CD4-positive, alpha-beta T cell (primary cell): ENCODE data around the gene OR6K6. TPM values are rescaled to one million over a fixed set of nuclear protein-coding genes. Genes with fewer than 3 reads are reported as not detected.

Experiments used
- ATAC-seq: fragments of 200-7000 bp; cut with Tn5 transposase; one replicate; pipeline ENCODE4 v1.10.0; 2022; ENCODE audit warnings: mild to moderate bottlenecking; ENCODE audit not compliant: poor library complexity
- CTCF ChIA-PET: fragments of 350-600 bp; sonication (Branson Sonifier 250); formaldehyde crosslinking; loops from one replicate; lab custom pipeline; 2021; ENCODE audit warnings: antibody characterized with exemption, inconsistent platforms; lab: Charles Lee
- POLR2A ChIA-PET: fragments of 350-600 bp; sonication (Branson Sonifier 250); formaldehyde crosslinking; loops from one replicate; lab custom pipeline; 2021; ENCODE audit warnings: antibody characterized with exemption, inconsistent platforms; lab: Charles Lee
- DNase-seq, 14 experiments: peaks; one replicate each; pipeline ENCODE4 v3.0.0-alpha.2; 2013 to 2020; ENCODE audit warnings: mixed read lengths in 2 of 14
- H3K27ac ChIP-seq, 2 donors: one replicate each; pipeline versions ENCODE4 v1.5.1 to v1.7.0; 2013; ENCODE audit warnings: low read length in 2 of 2, low read depth in 1 of 2, mild to moderate bottlenecking in 1 of 2
- H3K27me3 ChIP-seq, 2 experiments: 1 replicate in 1 of 2; 2 replicates in 1 of 2; pipeline versions ENCODE4 v1.6.1 to v1.7.0; 2013; ENCODE audit warnings: low read length in 2 of 2, control low read depth in 1 of 2, mild to moderate bottlenecking in 1 of 2, moderate library complexity in 1 of 2; ENCODE audit not compliant: insufficient read depth in 2 of 2, control insufficient read depth in 1 of 2
- H3K36me3 ChIP-seq: one replicate; pipeline ENCODE4 v1.6.1; 2013; ENCODE audit warnings: low read length, control low read depth; ENCODE audit not compliant: insufficient read depth
- H3K4me1 ChIP-seq: one replicate; pipeline ENCODE4 v1.6.1; 2013; ENCODE audit warnings: low read length, control low read depth; ENCODE audit not compliant: insufficient read depth
- H3K4me3 ChIP-seq: one replicate; pipeline ENCODE4 v1.5.1; 2013; ENCODE audit warnings: mild to moderate bottlenecking, low read length, moderate library complexity
- H3K9me3 ChIP-seq, 2 experiments: 1 replicate in 1 of 2; 2 replicates in 1 of 2; pipeline versions ENCODE4 v1.6.1 to v1.7.0; 2013; ENCODE audit warnings: low read length in 2 of 2, mild to moderate bottlenecking in 2 of 2, control low read depth in 1 of 2, moderate library complexity in 1 of 2; ENCODE audit not compliant: control insufficient read depth in 1 of 2, insufficient read depth in 1 of 2
- H3K27ac Mint-ChIP-seq: one replicate; pipeline ENCODE4 v1.8.0; 2020; ENCODE audit warnings: mixed read lengths
- H3K27me3 Mint-ChIP-seq: one replicate; pipeline ENCODE4 v1.8.0; 2021; ENCODE audit warnings: mixed read lengths
- H3K36me3 Mint-ChIP-seq: one replicate; pipeline ENCODE4 v1.8.0; 2021; ENCODE audit warnings: low read depth, mixed read lengths
- H3K4me1 Mint-ChIP-seq: one replicate; pipeline ENCODE4 v1.8.0; 2021; ENCODE audit warnings: low read depth, mixed read lengths
- H3K4me3 Mint-ChIP-seq: one replicate; pipeline ENCODE4 v1.8.0; 2020; ENCODE audit warnings: mild to moderate bottlenecking, mixed read lengths
- H3K9me3 Mint-ChIP-seq: one replicate; pipeline ENCODE4 v1.8.0; 2020; ENCODE audit warnings: mixed read lengths
- intact Hi-C, 2 experiments: fragments of 100-400 bp; cut with DNase I in 1 of 2; cut with micrococcal nuclease in 1 of 2; formaldehyde crosslinking; loops; one replicate each; pipeline versions ENCODE4 v1.15.1 to v1.9.0; 2023 to 2025; cut with DNase I, micrococcal nuclease
- total RNA-seq, 174 experiments: library from RNA in 2 of 174; stranded (reverse) in 2 of 174; gene quantifications; one replicate each; pipeline ENCODE4 v1.2.3 and lab custom pipeline; 2021 to 2026
- TF ChIP-seq, protein P1 (sequence below): fragments of 200-600 bp; IDR thresholded peaks from one replicate; pipeline ENCODE4 v1.8.0; 2022; ENCODE audit warnings: antibody characterized with exemption, mild to moderate bottlenecking

The OR6K6 gene
- total RNA-seq, 2 experiments from 2014 or later: not detected

DNA sequence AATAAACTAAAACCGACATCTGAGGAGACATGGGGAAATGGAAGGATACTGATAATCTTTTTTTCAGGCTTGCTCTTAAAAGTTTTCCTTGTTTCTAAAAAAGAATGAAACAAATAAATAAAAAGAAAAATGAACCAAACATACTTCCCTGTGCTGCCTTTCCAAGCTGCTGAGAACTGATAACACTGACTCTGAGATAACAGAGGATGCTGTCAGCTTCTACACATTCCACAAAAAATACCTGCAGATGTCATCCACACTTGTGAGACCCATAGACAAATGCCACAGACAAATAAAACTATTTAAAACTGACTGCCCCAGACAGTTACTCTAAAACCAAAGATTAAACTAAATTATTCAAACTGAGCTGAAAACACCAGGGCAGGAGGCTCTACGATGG lies 22.0 kb upstream of the OR6K6 start:
- DNase-seq (no peak), ATAC-seq (no peak)
- H3K27me3 ChIP-seq: peaks cover 0 to 2% of the 10 kb centered on the region in 2 experiments
- Mint-ChIP-seq H3K4me1 (no peaks in the 10 kb centered on the region), H3K4me3 (no peak overlapping the region), H3K36me3 (no peaks in the 10 kb centered on the region), H3K27ac (no peak overlapping the region), H3K9me3 (no peaks in the 10 kb centered on the region), H3K27me3 (peaks cover 5% of the 10 kb centered on the region)
- H3K27ac ChIP-seq: no peak overlapping the region
- ChIA-PET POLR2A (no interaction called here), CTCF (no interaction called here)
- H3K4me1 ChIP-seq: no peaks in the 10 kb centered on the region
- intact Hi-C loops: no loop called here
- no peaks in the 10 kb centered on the region for H3K36me3 ChIP-seq
- no peaks in the 10 kb centered on the region for H3K9me3 ChIP-seq
- no peak overlapping the region for H3K4me3 ChIP-seq
- TF ChIP-seq, protein P1, sequence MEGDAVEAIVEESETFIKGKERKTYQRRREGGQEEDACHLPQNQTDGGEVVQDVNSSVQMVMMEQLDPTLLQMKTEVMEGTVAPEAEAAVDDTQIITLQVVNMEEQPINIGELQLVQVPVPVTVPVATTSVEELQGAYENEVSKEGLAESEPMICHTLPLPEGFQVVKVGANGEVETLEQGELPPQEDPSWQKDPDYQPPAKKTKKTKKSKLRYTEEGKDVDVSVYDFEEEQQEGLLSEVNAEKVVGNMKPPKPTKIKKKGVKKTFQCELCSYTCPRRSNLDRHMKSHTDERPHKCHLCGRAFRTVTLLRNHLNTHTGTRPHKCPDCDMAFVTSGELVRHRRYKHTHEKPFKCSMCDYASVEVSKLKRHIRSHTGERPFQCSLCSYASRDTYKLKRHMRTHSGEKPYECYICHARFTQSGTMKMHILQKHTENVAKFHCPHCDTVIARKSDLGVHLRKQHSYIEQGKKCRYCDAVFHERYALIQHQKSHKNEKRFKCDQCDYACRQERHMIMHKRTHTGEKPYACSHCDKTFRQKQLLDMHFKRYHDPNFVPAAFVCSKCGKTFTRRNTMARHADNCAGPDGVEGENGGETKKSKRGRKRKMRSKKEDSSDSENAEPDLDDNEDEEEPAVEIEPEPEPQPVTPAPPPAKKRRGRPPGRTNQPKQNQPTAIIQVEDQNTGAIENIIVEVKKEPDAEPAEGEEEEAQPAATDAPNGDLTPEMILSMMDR: no peak

DNA sequence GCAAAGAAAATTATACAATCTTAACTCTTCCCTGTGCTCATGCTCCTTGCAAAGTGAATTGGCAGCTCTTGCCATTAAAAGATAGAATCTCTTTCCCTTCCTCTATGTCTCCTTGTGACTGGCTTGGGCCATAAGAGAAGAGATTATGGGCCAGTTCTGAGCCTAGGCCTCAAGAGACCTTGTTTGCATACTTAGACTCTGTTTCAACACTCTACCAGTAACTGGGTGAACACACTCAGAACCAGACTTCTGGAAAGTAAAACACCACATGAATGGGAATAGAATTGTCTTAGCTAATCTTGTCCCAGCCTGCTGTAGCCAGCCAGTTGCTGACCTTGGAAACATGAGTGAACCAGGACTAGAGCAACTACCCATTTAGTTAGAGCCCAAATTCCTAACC lies 18.7 kb upstream of the OR6K6 start:
- Histone ChIP-seq H3K27me3 (peaks cover 2 to 4% of the 10 kb centered on the region in 2 experiments), H3K4me1 (no peaks in the 10 kb centered on the region), H3K4me3 (no peak overlapping the region), H3K27ac (no peak overlapping the region), H3K36me3 (no peaks in the 10 kb centered on the region), H3K9me3 (no peaks in the 10 kb centered on the region)
- Mint-ChIP-seq H3K27ac (no peak overlapping the region), H3K4me3 (no peak overlapping the region), H3K4me1 (no peaks in the 10 kb centered on the region), H3K27me3 (peaks cover 17% of the 10 kb centered on the region), H3K36me3 (no peaks in the 10 kb centered on the region), H3K9me3 (no peaks in the 10 kb centered on the region)
- ATAC-seq: no peak
- DNase-seq: no peak
- TF ChIP-seq, protein P1: no peak
- ChIA-PET CTCF (interaction anchor here (1.0 kb wide), 1 partner anchor 37 kb away, joined by 3 read pairs; no protein-coding TSS in a partner anchor), POLR2A (no interaction called here)
- intact Hi-C loops: no loop called here

DNA sequence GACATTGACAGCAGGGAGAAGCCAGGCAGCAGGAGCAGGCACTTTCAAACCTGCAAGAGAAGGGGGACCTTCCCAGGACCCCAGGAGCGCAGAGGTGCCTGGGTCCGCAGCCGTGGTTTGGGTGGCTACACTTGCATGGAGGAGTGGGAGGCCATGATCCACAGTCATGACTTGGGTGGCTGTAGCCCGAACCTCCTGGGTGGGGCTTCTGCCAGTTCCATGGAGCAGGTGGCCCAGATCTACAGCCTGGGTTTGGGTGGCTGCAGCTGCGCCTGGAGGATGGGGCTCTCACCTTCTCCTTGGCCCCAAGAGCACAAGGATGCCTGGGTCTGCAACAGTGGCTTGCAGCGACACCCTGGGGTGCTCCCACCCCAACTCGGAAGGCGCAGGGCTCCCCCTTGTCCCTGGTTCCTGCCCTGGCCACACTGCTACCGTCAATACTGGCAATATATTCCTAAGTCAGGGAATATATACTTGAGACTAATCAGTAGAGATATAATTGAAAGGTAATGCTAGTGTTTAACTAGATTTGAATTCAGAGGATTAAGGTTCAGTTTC lies 2.3 kb upstream of the OR6K6 start:
- Mint-ChIP-seq H3K4me1 (no peaks in the 10 kb centered on the region), H3K36me3 (no peaks in the 10 kb centered on the region), H3K27ac (no peak overlapping the region), H3K27me3 (peaks cover 25% of the 10 kb centered on the region), H3K4me3 (no peak overlapping the region), H3K9me3 (peaks cover 2% of the 10 kb centered on the region)
- DNase-seq: no peak
- intact Hi-C loops: no loop called here
- Histone ChIP-seq H3K4me1 (no peaks in the 10 kb centered on the region), H3K27me3 (no peaks in the 10 kb centered on the region), H3K27ac (no peak overlapping the region), H3K4me3 (no peak overlapping the region), H3K36me3 (no peaks in the 10 kb centered on the region), H3K9me3 (peaks cover 0 to 2% of the 10 kb centered on the region in 2 experiments)
- POLR2A ChIA-PET: no interaction called here
- ATAC-seq: no peak
- TF ChIP-seq, protein P1: no peak
- CTCF ChIA-PET: no interaction called here
